ENCODE data around the gene SCRN2. TPM values are rescaled to one million over a fixed set of nuclear protein-coding genes. Genes with fewer than 3 reads are reported as not detected.

The SCRN2 gene
- total RNA-seq, 3 donors from 2014 or later (not counting 1 experiment from before 2014, with no cell fraction given), result 33.7 to 38.0 (median 35.7) TPM

- Mint-ChIP-seq H3K36me3 (no peaks in the 10 kb centered on the region), H3K9me3 (no peaks in the 10 kb centered on the region), H3K4me3 (no peak overlapping the region), H3K27me3 (ENCODE audit: low read depth in 2 of 2) (peaks cover 16 to 39% of the 10 kb centered on the region in 2 donors), H3K4me1 (peaks cover 15 to 30% of the 10 kb centered on the region in 2 donors), H3K27ac (no peak overlapping the region)
- DNase-seq (no peak), ATAC-seq (no peak)
- intact Hi-C loops (cut with micrococcal nuclease), result no loop called here
- WGBS (ENCODE audit: insufficient coverage), result 78% methylated on average over 5 of the region's 5 CpGs
- no peaks in the 10 kb centered on the region for H3K36me3 ChIP-seq (ENCODE audit: control insufficient read depth, insufficient read depth, low read length)
- TF ChIP-seq CTCF (IDR thresholded peaks at IDR 0.05), result no peak
- peaks cover 23% of the 10 kb centered on the region for H3K27me3 ChIP-seq (ENCODE audit: control insufficient read depth, insufficient read depth, low read length)
- peaks cover 18% of the 10 kb centered on the region for H3K4me1 ChIP-seq (ENCODE audit: control insufficient read depth, insufficient read depth, low read length)
- H3K4me3 ChIP-seq (ENCODE audit: low read length), result no peak overlapping the region
- no peak overlapping the region for H3K27ac ChIP-seq (ENCODE audit: low read length)
- H3K9me3 ChIP-seq (ENCODE audit: control insufficient read depth, insufficient read depth, low read length), result no peaks in the 10 kb centered on the region
These were observed 3.2 kb upstream of the SCRN2 start for GRCh38 chr17:47844227-47844626.

GRCh38 chr17:47843391-47843730, 2.3 kb upstream of the SCRN2 start:
- Mint-ChIP-seq H3K36me3 (no peaks in the 10 kb centered on the region), H3K4me1 (peaks cover 15 to 30% of the 10 kb centered on the region in 2 donors), H3K27ac (no peak overlapping the region), H3K4me3 (no peak overlapping the region), H3K9me3 (no peaks in the 10 kb centered on the region), H3K27me3 (ENCODE audit: low read depth in 2 of 2) (peaks cover 8 to 31% of the 10 kb centered on the region in 2 donors)
- H3K27ac ChIP-seq (ENCODE audit: low read length), result no peak overlapping the region
- H3K27me3 ChIP-seq (ENCODE audit: control insufficient read depth, insufficient read depth, low read length), result peaks cover 17% of the 10 kb centered on the region
- 57% methylated on average over 6 of the region's 6 CpGs for WGBS (ENCODE audit: insufficient coverage)
- TF ChIP-seq CTCF (IDR thresholded peaks at IDR 0.05), result no peak
- DNase-seq, result no peak
- ATAC-seq, result no peak
- no peaks in the 10 kb centered on the region for H3K36me3 ChIP-seq (ENCODE audit: control insufficient read depth, insufficient read depth, low read length)
- H3K9me3 ChIP-seq (ENCODE audit: control insufficient read depth, insufficient read depth, low read length), result no peaks in the 10 kb centered on the region
- intact Hi-C loops (cut with micrococcal nuclease), result no loop called here
- no peak overlapping the region for H3K4me3 ChIP-seq (ENCODE audit: low read length)
- peaks cover 18% of the 10 kb centered on the region for H3K4me1 ChIP-seq (ENCODE audit: control insufficient read depth, insufficient read depth, low read length)

- peaks cover 8 to 22% of the 10 kb centered on the region in 2 donors for H3K27me3 Mint-ChIP-seq (ENCODE audit: low read depth in 2 of 2)
- H3K4me1 Mint-ChIP-seq, result peaks cover 15 to 24% of the 10 kb centered on the region in 2 donors
These were observed 617 bp upstream of the SCRN2 start for GRCh38 chr17:47841488-47842291.

More at GRCh38 chr17:47841488-47842291, 617 bp upstream of the SCRN2 start:
- 78% methylated on average over 16 of the region's 16 CpGs for WGBS (ENCODE audit: insufficient coverage)
- no peak for ATAC-seq
- Mint-ChIP-seq H3K9me3 (no peaks in the 10 kb centered on the region), H3K36me3 (no peaks in the 10 kb centered on the region), H3K27ac (peak overlapping the region; percentile 81 to 97), H3K4me3 (peak overlapping the region; percentile 99)
- peak; percentile 40 for TF ChIP-seq CTCF (IDR thresholded peaks at IDR 0.05)
- no peaks in the 10 kb centered on the region for H3K9me3 ChIP-seq (ENCODE audit: control insufficient read depth, insufficient read depth, low read length)
- peak overlapping the region; percentile 90 for H3K4me3 ChIP-seq (ENCODE audit: low read length)
- peak overlapping the region; percentile 49 for H3K27ac ChIP-seq (ENCODE audit: low read length)
- peaks cover 18% of the 10 kb centered on the region for H3K4me1 ChIP-seq (ENCODE audit: control insufficient read depth, insufficient read depth, low read length)
- peaks cover 10% of the 10 kb centered on the region for H3K27me3 ChIP-seq (ENCODE audit: control insufficient read depth, insufficient read depth, low read length)
- peaks cover 5% of the 10 kb centered on the region for H3K36me3 ChIP-seq (ENCODE audit: control insufficient read depth, insufficient read depth, low read length)
- intact Hi-C loops (cut with micrococcal nuclease), result loop anchor here (1.0 kb wide), 2 partner anchors 49 to 129 kb away; no protein-coding TSS in a partner anchor
- peak in 1 of 2 donors; percentile 30 for DNase-seq

Measured in natural killer cell (primary cell).